Left lung (tissue), 10 donors: ENCODE results near the gene PTPRN2. TPM values are rescaled to one million over a fixed set of nuclear protein-coding genes. Genes with fewer than 3 reads are reported as not detected.

Experiments
- ATAC-seq: fragments of 200-7000 bp; cut with Tn5 transposase; one replicate; pipeline ENCODE4 v1.9.1; 2020; ENCODE audit warnings: moderate library complexity
- DNase-seq, 4 donors: peaks; one replicate each; pipeline ENCODE4 v3.0.0-alpha.2; 2013 to 2020
- H3K27ac ChIP-seq, 2 donors: fragments of 200-600 bp; sonication (generic) in 1 of 2; one replicate each; pipeline versions ENCODE4 v1.5.0 to v1.8.0; 2020 to 2021
- H3K27me3 ChIP-seq, 2 donors: fragments of 200-600 bp; sonication (generic) in 1 of 2; one replicate each; pipeline versions ENCODE4 v1.5.0 to v1.8.0; 2020 to 2021
- H3K36me3 ChIP-seq, 2 donors: fragments of 200-600 bp; sonication (generic) in 1 of 2; one replicate each; pipeline versions ENCODE4 v1.5.0 to v1.8.0; 2020 to 2021
- H3K4me1 ChIP-seq, 2 donors: fragments of 200-600 bp; one replicate each; pipeline ENCODE4 v1.8.0; 2021
- H3K4me3 ChIP-seq, 2 donors: fragments of 200-600 bp; sonication (generic) in 1 of 2; one replicate each; pipeline versions ENCODE4 v1.5.0 to v1.8.0; 2020 to 2021; ENCODE audit warnings: mild to moderate bottlenecking in 1 of 2
- H3K9me3 ChIP-seq, 2 donors: fragments of 200-600 bp; sonication (generic) in 1 of 2; one replicate each; pipeline versions ENCODE4 v1.5.0 to v1.8.0; 2020 to 2021
- intact Hi-C, 2 donors: fragments of 100-400 bp; cut with DNase I; formaldehyde crosslinking; loops; one replicate each; pipeline versions ENCODE4 v1.11.2 to v1.14.2; 2022
- polyA plus RNA-seq, 6 donors: library from polyadenylated mRNA; unstranded; fragments of 120-200 nt; gene quantifications; one replicate each; pipeline ENCODE4 v1.2.1, GENCODE V29; 2013; ENCODE audit not compliant: insufficient read length in 6 of 6
- total RNA-seq, 2 donors: library from RNA; stranded (reverse); fragmentation: NEBNext Ultra II Directional; extraction: Animal tissue kit (Norgen Biotek cat#: 25700); gene quantifications; one replicate each; pipeline ENCODE4 v1.2.1, GENCODE V29; 2021
- TF ChIP-seq, protein P1 (sequence below), 2 donors: fragments of 200-600 bp; sonication (generic) in 1 of 2; IDR thresholded peaks; one replicate each; pipeline versions ENCODE4 v1.5.0 to v1.8.0; 2021; ENCODE audit warnings: antibody characterized with exemption in 2 of 2
- donor health status: DM: no; HTN: yes; CAD: no.
- donor health status: DM: no; HTN: no; CAD: no.

Gene PTPRN2
- total and polyA plus RNA-seq, 8 donors = 4.0 to 7.8 (median 6.8) TPM

DNA sequence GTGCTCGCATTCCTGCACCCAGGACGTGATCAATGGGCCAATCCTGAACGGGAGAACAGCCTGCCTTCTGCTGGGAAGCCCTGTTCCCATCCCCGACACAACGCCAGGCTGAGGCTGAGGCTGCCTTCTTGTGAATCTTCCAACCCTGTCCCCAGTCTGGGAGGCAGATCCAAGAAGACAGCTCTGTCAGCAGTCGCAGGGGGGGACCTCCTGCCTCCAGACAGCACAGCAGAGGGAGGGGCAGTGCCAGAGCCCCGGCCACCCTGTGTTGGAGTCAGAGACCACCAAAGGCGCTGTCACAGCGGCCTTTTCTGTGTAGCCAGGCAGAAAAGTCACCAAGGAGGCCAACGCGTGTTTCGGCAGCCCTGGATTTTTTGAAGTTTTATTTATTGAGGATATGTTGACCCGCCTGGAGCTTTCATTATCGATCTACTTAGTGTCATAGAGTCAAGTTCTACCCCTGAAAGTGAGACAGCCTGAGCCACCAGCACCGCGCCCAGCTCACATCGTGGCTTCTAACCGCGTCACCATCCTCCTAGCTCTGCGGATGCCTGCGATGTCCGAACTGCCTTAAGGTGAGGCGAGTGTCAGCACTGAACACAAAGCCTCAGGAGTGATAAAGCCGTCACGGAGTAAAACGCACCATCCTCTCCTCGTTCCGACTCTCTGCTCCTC, 86.1 kb downstream of the PTPRN2 start:
- intact Hi-C loops = no loop called here
- no peaks in the 10 kb centered on the region for H3K4me1 ChIP-seq

DNA sequence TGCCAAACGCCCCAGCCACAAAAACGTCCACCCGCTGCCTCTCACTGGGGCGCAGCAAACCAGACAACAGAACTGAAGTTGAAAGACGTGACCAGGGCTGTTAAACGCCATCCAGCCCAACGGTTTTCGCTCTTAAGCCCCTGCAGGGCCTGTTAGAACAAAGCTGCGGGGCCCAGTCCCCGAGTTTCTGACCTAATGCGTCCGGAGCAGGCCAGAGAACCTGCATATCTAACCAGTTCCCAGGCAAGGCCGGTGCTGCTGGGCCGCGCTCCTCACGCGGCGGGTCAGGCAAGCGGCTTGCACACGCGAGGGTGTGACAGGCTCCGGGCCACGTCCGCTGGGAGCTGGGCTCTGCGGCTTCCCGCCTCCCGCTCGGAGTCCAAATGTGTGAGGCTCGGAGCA, 87.0 kb downstream of the PTPRN2 start:
- no peaks in the 10 kb centered on the region for H3K36me3 ChIP-seq
- no peak overlapping the region for H3K27ac ChIP-seq
- H3K4me1 ChIP-seq = no peaks in the 10 kb centered on the region
- TF ChIP-seq, protein P1, sequence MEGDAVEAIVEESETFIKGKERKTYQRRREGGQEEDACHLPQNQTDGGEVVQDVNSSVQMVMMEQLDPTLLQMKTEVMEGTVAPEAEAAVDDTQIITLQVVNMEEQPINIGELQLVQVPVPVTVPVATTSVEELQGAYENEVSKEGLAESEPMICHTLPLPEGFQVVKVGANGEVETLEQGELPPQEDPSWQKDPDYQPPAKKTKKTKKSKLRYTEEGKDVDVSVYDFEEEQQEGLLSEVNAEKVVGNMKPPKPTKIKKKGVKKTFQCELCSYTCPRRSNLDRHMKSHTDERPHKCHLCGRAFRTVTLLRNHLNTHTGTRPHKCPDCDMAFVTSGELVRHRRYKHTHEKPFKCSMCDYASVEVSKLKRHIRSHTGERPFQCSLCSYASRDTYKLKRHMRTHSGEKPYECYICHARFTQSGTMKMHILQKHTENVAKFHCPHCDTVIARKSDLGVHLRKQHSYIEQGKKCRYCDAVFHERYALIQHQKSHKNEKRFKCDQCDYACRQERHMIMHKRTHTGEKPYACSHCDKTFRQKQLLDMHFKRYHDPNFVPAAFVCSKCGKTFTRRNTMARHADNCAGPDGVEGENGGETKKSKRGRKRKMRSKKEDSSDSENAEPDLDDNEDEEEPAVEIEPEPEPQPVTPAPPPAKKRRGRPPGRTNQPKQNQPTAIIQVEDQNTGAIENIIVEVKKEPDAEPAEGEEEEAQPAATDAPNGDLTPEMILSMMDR (IDR thresholded peaks at IDR 0.05) = no peak
- DNase-seq (no peak), ATAC-seq (no peak)
- no peak overlapping the region for H3K4me3 ChIP-seq
- peaks cover 0 to 13% of the 10 kb centered on the region in 2 donors for H3K27me3 ChIP-seq
- H3K9me3 ChIP-seq = peaks cover 0 to 6% of the 10 kb centered on the region in 2 donors
- intact Hi-C loops = no loop called here

More for the DNA sequence above, 86.1 kb downstream of the PTPRN2 start:
- Histone ChIP-seq H3K36me3 (no peaks in the 10 kb centered on the region), H3K9me3 (peaks cover 0 to 15% of the 10 kb centered on the region in 2 donors), H3K27ac (no peak overlapping the region), H3K4me3 (no peak overlapping the region), H3K27me3 (peaks cover 0 to 15% of the 10 kb centered on the region in 2 donors)
- TF ChIP-seq, protein P1 (IDR thresholded peaks at IDR 0.05) = no peak
- ATAC-seq = no peak
- DNase-seq = no peak

DNA sequence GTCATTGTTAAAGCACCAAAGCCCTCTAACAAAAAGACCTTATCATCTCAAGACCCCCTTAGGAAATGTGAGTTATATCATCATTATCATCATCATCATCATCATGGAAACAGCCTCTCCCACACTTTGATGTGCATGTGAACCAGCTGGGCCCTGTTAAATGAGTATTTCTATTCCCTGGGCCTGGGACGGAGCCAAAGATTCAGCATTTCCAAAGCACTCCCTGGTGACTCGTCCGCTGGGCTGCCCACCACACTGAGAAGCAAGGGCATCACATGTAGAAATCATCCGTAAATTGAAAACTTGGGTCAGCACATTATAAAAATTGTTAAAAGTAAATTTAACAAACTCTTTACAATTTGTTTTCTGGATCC, 88.6 kb downstream of the PTPRN2 start:
- intact Hi-C loops = no loop called here
- H3K36me3 ChIP-seq = no peaks in the 10 kb centered on the region
- TF ChIP-seq, protein P1 (IDR thresholded peaks at IDR 0.05) = no peak
- H3K27me3 ChIP-seq = peaks cover 0 to 28% of the 10 kb centered on the region in 2 donors
- no peak overlapping the region for H3K27ac ChIP-seq
- no peaks in the 10 kb centered on the region for H3K9me3 ChIP-seq
- DNase-seq = peak in 2 of 4 donors; percentile 24 to 54
- H3K4me3 ChIP-seq = no peak overlapping the region
- H3K4me1 ChIP-seq = no peaks in the 10 kb centered on the region
- no peak for ATAC-seq

DNA sequence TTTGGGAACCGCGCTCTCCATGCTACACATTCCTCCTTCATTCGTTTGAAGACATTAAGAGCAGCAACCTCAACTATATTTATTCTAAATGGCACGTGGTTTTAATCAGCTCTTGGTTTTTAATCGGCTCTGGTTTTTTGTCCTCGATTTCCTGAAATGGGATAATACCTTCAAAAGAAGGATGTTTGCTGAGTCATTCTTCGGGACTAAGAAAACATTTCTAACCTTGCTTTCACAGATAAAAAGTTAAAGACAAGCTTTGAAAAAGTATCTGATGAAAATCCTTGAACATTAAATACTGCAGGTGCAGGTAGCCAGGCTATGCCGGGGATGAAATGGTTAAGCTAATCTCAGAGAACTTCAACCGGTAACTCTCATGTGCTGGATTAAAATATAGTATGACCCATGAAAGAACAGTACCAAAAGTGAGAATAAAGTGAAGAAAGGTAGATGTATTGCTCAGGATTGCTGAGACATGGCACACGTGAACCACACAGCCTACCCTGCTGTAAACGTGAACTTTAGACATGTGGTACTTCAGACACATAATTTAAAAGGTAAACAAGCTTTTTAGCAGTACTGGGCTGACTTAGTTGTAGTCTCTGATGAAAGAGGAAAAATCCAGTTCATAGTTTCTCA, 89.1 kb downstream of the PTPRN2 start:
- DNase-seq (no peak), ATAC-seq (no peak)

DNA sequence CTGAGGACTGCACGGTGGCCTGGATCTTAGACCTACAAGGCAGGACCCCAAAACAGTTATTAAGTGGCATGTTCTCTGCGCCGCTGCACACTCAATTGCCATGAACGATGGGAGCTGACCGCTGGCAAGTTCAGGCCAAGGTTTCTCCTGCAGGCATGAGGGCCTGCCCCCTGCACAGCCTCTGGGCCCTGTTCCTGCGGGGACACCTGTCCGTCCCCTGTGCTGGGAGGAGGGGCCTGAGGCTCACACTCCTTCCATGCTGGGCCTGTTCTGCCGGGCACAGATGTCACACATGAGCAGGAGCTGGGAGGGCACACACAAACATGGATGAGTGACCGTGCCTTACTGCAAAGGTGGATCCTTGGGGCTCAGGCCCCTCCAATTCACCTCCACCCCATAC, 90.0 kb downstream of the PTPRN2 start:
- H3K27ac ChIP-seq = no peak overlapping the region
- no peaks in the 10 kb centered on the region for H3K36me3 ChIP-seq
- no peaks in the 10 kb centered on the region for H3K4me1 ChIP-seq
- TF ChIP-seq, protein P1 (IDR thresholded peaks at IDR 0.05) = no peak
- no peak for DNase-seq
- intact Hi-C loops = no loop called here
- peaks cover 0 to 31% of the 10 kb centered on the region in 2 donors for H3K27me3 ChIP-seq
- ATAC-seq = no peak
- H3K9me3 ChIP-seq = no peaks in the 10 kb centered on the region
- no peak overlapping the region for H3K4me3 ChIP-seq

More for the DNA sequence above, 89.1 kb downstream of the PTPRN2 start:
- Histone ChIP-seq H3K9me3 (no peaks in the 10 kb centered on the region), H3K27me3 (peaks cover 0 to 31% of the 10 kb centered on the region in 2 donors), H3K36me3 (no peaks in the 10 kb centered on the region), H3K27ac (no peak overlapping the region), H3K4me3 (no peak overlapping the region), H3K4me1 (no peaks in the 10 kb centered on the region)
- TF ChIP-seq, protein P1 (IDR thresholded peaks at IDR 0.05) = no peak
- intact Hi-C loops = no loop called here
